ENCODE results near the gene HECW1. TPM values are rescaled to one million over a fixed set of nuclear protein-coding genes. Genes with fewer than 3 reads are reported as not detected.

Gene HECW1
- total RNA-seq, 1 donor from 2014 or later, result not detected

DNA sequence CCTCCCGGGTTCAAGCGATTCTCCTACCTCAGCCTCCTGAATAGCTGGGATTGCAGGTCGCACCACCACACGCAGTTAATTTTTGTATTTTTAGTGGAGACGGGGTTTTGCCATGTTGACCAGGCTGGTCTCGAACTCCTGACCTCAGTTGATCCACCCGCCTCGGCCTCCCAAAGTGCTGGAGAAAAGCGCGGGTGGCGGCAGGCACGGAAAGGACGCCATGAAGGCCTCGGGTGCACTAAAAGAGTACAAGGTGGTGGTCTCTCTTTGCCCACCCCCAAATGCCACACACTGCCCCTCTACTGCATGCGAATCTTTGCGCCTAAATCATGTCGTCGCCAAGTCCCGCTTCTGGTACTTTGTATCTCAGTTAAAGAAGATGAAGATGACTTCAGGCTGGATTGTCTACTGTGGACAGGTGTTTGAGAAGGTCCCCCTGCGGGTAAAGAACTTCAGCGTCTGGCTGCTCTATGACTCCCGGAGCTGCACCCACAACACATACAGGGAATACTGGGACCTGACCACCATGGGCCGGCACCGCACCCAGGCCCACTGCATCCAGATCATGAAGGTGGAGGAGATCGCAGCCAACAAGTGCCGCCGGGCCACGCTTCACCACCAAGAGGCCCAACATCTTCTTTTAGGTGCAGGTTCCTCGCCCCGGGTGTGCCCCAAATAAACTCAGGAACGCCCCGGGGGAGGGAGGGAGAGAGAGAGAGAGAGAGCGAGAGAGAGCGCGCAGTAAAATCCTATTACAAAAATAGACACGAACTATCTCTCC is 161.7 kb downstream of the HECW1 start:
- Mint-ChIP-seq H3K9me3 (peaks cover 17% of the 10 kb centered on the region), H3K27ac (no peak overlapping the region), H3K4me3 (no peak overlapping the region), H3K36me3 (ENCODE audit: low read depth) (no peaks in the 10 kb centered on the region), H3K27me3 (peaks cover 11% of the 10 kb centered on the region), H3K4me1 (no peaks in the 10 kb centered on the region)
- ATAC-seq (ENCODE audit: low read depth) (no peak), DNase-seq (no peak)
- no peak for TF ChIP-seq CTCF (IDR thresholded peaks at IDR 0.05)
- POLR2A ChIA-PET, result no interaction called here
- intact Hi-C loops (cut with micrococcal nuclease), result no loop called here
- CTCF ChIA-PET, result no interaction called here

GRCh38 chr7:43274752-43275151 is 162.3 kb downstream of the HECW1 start:
- Mint-ChIP-seq H3K36me3 (ENCODE audit: low read depth) (no peaks in the 10 kb centered on the region), H3K4me1 (no peaks in the 10 kb centered on the region), H3K27me3 (peaks cover 6% of the 10 kb centered on the region), H3K27ac (no peak overlapping the region), H3K9me3 (peaks cover 17% of the 10 kb centered on the region), H3K4me3 (no peak overlapping the region)
- intact Hi-C loops (cut with micrococcal nuclease), result no loop called here
- no peak for TF ChIP-seq CTCF (IDR thresholded peaks at IDR 0.05)
- ATAC-seq (ENCODE audit: low read depth) (no peak), DNase-seq (no peak)
- ChIA-PET CTCF (no interaction called here), POLR2A (no interaction called here)

DNA sequence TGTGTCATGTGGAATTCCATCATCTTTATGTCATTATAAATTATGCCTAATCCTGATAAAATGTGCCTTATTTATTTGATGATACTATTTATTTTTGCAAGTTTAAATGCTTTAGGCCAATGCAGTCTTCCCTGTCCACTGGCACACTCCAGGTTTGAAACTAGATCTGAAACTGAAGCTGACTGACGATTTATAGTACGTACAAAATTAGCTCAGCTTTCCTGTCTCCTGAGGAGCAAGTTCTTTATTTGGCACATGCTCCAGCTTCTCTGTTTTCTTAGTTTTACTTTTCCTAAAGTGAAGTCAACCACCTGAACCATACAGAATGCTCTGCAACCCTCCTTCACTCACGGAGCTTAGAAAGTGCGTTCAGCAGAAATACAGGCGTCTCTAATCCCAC is 164.1 kb downstream of the HECW1 start:
- POLR2A ChIA-PET, result no interaction called here
- CTCF ChIA-PET, result no interaction called here
- no peak overlapping the region for H3K27ac Mint-ChIP-seq
- H3K27me3 Mint-ChIP-seq, result peaks cover 6% of the 10 kb centered on the region
- peaks cover 9% of the 10 kb centered on the region for H3K9me3 Mint-ChIP-seq
- DNase-seq, result no peak
- no peak for ATAC-seq (ENCODE audit: low read depth)
- no peak overlapping the region for H3K4me3 Mint-ChIP-seq
- no peaks in the 10 kb centered on the region for H3K4me1 Mint-ChIP-seq
- no peak for TF ChIP-seq CTCF (IDR thresholded peaks at IDR 0.05)
- intact Hi-C loops (cut with micrococcal nuclease), result no loop called here
- H3K36me3 Mint-ChIP-seq (ENCODE audit: low read depth), result no peaks in the 10 kb centered on the region

- no peak for ATAC-seq (ENCODE audit: low read depth)
- no peak for TF ChIP-seq CTCF (IDR thresholded peaks at IDR 0.05)
- H3K9me3 Mint-ChIP-seq, result no peaks in the 10 kb centered on the region
- H3K27me3 Mint-ChIP-seq, result peaks cover 6% of the 10 kb centered on the region
- DNase-seq, result no peak
- H3K27ac Mint-ChIP-seq, result no peak overlapping the region
- intact Hi-C loops (cut with micrococcal nuclease), result no loop called here
- H3K4me1 Mint-ChIP-seq, result no peaks in the 10 kb centered on the region
- H3K4me3 Mint-ChIP-seq, result no peak overlapping the region
- ChIA-PET POLR2A (no interaction called here), CTCF (no interaction called here)
- no peaks in the 10 kb centered on the region for H3K36me3 Mint-ChIP-seq (ENCODE audit: low read depth)
Measured at GRCh38 chr7:43278088-43278644, 165.7 kb downstream of the HECW1 start.

GRCh38 chr7:43281268-43281667 is 168.8 kb downstream of the HECW1 start:
- POLR2A ChIA-PET, result no interaction called here
- H3K9me3 Mint-ChIP-seq, result peaks cover 6% of the 10 kb centered on the region

More at GRCh38 chr7:43281268-43281667, 168.8 kb downstream of the HECW1 start:
- H3K27ac Mint-ChIP-seq, result no peak overlapping the region
- CTCF ChIA-PET, result no interaction called here
- no peak for ATAC-seq (ENCODE audit: low read depth)
- TF ChIP-seq CTCF (IDR thresholded peaks at IDR 0.05), result no peak
- intact Hi-C loops (cut with micrococcal nuclease), result no loop called here
- no peaks in the 10 kb centered on the region for H3K36me3 Mint-ChIP-seq (ENCODE audit: low read depth)
- H3K4me1 Mint-ChIP-seq, result no peaks in the 10 kb centered on the region
- no peak overlapping the region for H3K4me3 Mint-ChIP-seq
- peaks cover 6% of the 10 kb centered on the region for H3K27me3 Mint-ChIP-seq
- DNase-seq, result no peak
